Esophagus muscularis mucosa (tissue), 4 donors: Measurements from ENCODE around the gene SPAG16. TPM values are rescaled to one million over a fixed set of nuclear protein-coding genes. Genes with fewer than 3 reads are reported as not detected.

ENCODE experiments used
- DNase-seq: peaks from one replicate; pipeline ENCODE4 v3.0.0-alpha.2; 2017; ENCODE audit errors: extremely low spot score
- H3K27ac ChIP-seq, 4 donors: fragments of 200-600 bp; sonication (generic); replicated peaks in 1 of 4; 1 replicate in 3 of 4; 2 replicates in 1 of 4; pipeline ENCODE4 v1.5.1; 2016 to 2019; ENCODE audit warnings: mild to moderate bottlenecking in 1 of 4
- H3K27me3 ChIP-seq, 4 donors: fragments of 200-600 bp; sonication (generic); one replicate each; pipeline versions ENCODE4 v1.5.1 to v1.6.0; 2016 to 2019
- H3K36me3 ChIP-seq, 4 donors: fragments of 200-600 bp; sonication (generic); one replicate each; pipeline ENCODE4 v1.5.1; 2016 to 2019
- H3K4me1 ChIP-seq, 4 donors: fragments of 200-600 bp; sonication (generic); one replicate each; pipeline ENCODE4 v1.5.1; 2016 to 2019
- H3K4me3 ChIP-seq, 4 donors: fragments of 200-600 bp; sonication (generic); 1 replicate in 2 of 4; 2 replicates in 2 of 4; pipeline ENCODE4 v1.5.1; 2016 to 2019; ENCODE audit warnings: mild to moderate bottlenecking in 4 of 4, moderate library complexity in 1 of 4
- H3K9me3 ChIP-seq, 4 donors: fragments of 200-600 bp; sonication (generic); 1 replicate in 3 of 4; 2 replicates in 1 of 4; pipeline ENCODE4 v1.5.1; 2016 to 2019
- EP300 ChIP-seq: sonication (generic); formaldehyde crosslinking; IDR thresholded peaks from one replicate; pipeline ENCODE4 v1.6.1; 2017; ENCODE audit warnings: antibody characterized with exemption
- POLR2A ChIP-seq: fragments of 450-650 bp; IDR thresholded peaks from one replicate; pipeline ENCODE4 v1.6.1; 2017; ENCODE audit warnings: antibody characterized with exemption, moderate library complexity, mild to moderate bottlenecking, low read depth
- POLR2AphosphoS5 ChIP-seq, 2 donors: sonication (generic); formaldehyde crosslinking; IDR thresholded peaks; one replicate each; pipeline ENCODE4 v1.6.1; 2017; ENCODE audit warnings: antibody characterized with exemption in 2 of 2
- WGBS: methylation state at CpG from one replicate; pipeline ENCODE4 v1.1.5; 2018; 5-methylcytosine and 5-hydroxymethylcytosine counted together
- intact Hi-C: fragments of 100-400 bp; cut with DNase I; formaldehyde crosslinking; loops from one replicate; pipeline ENCODE4 v1.15.1; 2023
- total RNA-seq, 4 donors: library from RNA; depleted of rRNA; stranded (reverse); fragments of >200 nt; gene quantifications; one replicate each; pipeline versions ENCODE4 v1.1.0 to v1.2.1, GENCODE V29; 2016
- TF ChIP-seq, protein P1 (sequence below), 3 experiments: fragments of 200-600 bp in 2 of 3; fragments of 450-650 bp in 1 of 3; sonication (generic) in 2 of 3; IDR thresholded peaks; one replicate each; pipeline ENCODE4 v1.5.1; 2017 to 2019; ENCODE audit warnings: antibody characterized with exemption in 3 of 3, mild to moderate bottlenecking in 2 of 3, moderate library complexity in 1 of 3

The SPAG16 gene
- total RNA-seq, 4 donors from 2014 or later: 26.8 to 36.1 (median 31.0) TPM

DNA sequence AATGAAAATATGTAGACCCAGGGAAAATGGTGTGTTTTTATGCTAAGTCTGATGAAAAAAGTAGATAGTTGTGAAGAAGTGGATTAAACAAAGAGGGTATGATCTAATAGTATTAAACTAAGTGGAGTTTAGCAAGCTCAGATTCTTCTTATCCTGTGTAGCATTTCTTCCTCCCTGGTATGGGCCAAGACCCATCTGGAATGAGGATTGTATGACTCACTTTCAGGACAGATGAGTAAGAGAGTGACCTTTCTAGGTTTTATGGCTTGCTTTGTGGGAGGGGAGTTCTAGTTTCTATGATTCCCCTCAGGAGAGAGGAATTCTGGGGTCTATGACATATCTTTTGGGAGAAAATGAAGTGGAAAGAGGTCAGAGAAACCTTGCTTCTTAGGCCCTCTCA is 550.1 kb downstream of the SPAG16 start:
- Histone ChIP-seq H3K27ac (no peak overlapping the region), H3K9me3 (peaks cover 0 to 4% (median 0%) of the 10 kb centered on the region in 4 donors), H3K36me3 (no peaks in the 10 kb centered on the region), H3K4me1 (no peaks in the 10 kb centered on the region), H3K27me3 (no peaks in the 10 kb centered on the region), H3K4me3 (no peak overlapping the region)
- intact Hi-C loops: no loop called here
- no peak for TF ChIP-seq EP300
- TF ChIP-seq, protein P1, sequence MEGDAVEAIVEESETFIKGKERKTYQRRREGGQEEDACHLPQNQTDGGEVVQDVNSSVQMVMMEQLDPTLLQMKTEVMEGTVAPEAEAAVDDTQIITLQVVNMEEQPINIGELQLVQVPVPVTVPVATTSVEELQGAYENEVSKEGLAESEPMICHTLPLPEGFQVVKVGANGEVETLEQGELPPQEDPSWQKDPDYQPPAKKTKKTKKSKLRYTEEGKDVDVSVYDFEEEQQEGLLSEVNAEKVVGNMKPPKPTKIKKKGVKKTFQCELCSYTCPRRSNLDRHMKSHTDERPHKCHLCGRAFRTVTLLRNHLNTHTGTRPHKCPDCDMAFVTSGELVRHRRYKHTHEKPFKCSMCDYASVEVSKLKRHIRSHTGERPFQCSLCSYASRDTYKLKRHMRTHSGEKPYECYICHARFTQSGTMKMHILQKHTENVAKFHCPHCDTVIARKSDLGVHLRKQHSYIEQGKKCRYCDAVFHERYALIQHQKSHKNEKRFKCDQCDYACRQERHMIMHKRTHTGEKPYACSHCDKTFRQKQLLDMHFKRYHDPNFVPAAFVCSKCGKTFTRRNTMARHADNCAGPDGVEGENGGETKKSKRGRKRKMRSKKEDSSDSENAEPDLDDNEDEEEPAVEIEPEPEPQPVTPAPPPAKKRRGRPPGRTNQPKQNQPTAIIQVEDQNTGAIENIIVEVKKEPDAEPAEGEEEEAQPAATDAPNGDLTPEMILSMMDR (IDR thresholded peaks at IDR 0.05): no peak
- no peak for TF ChIP-seq POLR2A
- no peak for TF ChIP-seq POLR2AphosphoS5 (IDR thresholded peaks at IDR 0.05)
- DNase-seq: no peak

DNA sequence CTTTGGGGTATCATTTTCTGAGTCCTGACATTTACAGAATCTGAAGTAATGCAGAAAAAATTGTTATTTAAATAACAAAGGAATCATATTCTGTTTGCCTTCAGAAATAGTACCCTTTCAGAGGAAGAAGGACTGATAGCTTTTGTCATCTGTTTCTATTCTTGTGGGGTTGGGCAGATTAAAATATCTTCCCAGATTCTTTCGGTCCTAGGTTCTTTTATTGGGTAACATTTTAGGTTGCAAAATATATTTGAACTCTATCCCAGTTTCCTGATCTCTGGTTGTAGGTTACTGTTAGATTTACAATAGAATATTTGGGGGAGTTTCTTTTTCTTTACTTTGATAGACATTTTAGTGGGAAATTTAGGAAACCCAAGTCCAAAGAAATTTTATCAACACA is 550.5 kb downstream of the SPAG16 start:
- WGBS: 77% methylated on average over 1 of the region's 1 CpG
- TF ChIP-seq POLR2A (no peak), EP300 (no peak), POLR2AphosphoS5 (IDR thresholded peaks at IDR 0.05) (no peak)
- TF ChIP-seq, protein P1 (IDR thresholded peaks at IDR 0.05): no peak
- intact Hi-C loops: no loop called here

DNA sequence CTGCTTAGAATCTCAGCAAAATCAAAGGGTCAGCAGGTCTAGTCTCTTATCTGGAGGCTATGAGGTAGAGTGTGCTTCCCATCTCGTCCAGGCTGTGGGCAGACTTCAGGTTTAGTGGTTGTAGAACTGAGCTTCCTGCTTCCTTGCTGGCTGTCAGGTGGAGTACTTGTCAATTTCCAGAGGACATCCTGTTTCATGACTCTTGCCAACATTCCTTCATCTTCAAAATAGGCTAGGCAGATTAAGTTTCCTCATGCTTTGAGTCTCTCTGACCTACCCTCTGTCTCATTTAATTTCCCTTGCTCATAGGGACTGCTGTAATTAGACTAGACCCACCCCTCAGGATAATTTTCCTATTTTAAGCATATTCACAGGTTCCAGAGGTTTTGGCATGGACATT is 562.6 kb downstream of the SPAG16 start:
- TF ChIP-seq, protein P1 (IDR thresholded peaks at IDR 0.05): no peak
- no peak for TF ChIP-seq POLR2A
- no peak for TF ChIP-seq POLR2AphosphoS5 (IDR thresholded peaks at IDR 0.05)
- no peak for TF ChIP-seq EP300
- no peak overlapping the region for H3K4me3 ChIP-seq
- no peaks in the 10 kb centered on the region for H3K36me3 ChIP-seq
- H3K27ac ChIP-seq: no peak overlapping the region
- intact Hi-C loops: no loop called here
- H3K4me1 ChIP-seq: no peaks in the 10 kb centered on the region
- no peaks in the 10 kb centered on the region for H3K27me3 ChIP-seq
- no peaks in the 10 kb centered on the region for H3K9me3 ChIP-seq
- no peak for DNase-seq
- 57% methylated on average over 1 of the region's 1 CpG for WGBS

More for the DNA sequence above, 550.5 kb downstream of the SPAG16 start:
- no peak for DNase-seq
- Histone ChIP-seq H3K4me1 (no peaks in the 10 kb centered on the region), H3K9me3 (no peaks in the 10 kb centered on the region), H3K27me3 (no peaks in the 10 kb centered on the region), H3K27ac (no peak overlapping the region), H3K36me3 (no peaks in the 10 kb centered on the region), H3K4me3 (no peak overlapping the region)

DNA sequence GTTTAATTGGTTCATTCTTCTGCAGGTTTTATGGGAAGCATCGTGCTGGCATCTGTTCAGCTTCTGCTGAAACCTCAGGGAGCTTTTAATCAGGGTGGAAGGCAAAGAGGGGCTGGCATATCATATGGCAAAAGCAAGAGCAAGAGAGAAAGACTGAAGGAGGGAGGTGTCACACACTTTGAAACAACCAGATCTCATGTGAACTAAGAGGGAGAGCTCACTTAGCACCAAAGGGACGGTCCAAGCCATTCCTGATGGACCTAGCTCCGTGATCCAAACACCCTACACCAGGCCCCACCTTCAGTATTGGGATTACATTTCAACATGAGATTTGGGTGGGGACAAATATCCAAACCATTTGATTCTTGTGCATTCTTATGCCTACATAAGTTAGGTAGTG is 563.1 kb downstream of the SPAG16 start:
- 85% methylated on average over 3 of the region's 3 CpGs for WGBS
- Histone ChIP-seq H3K36me3 (no peaks in the 10 kb centered on the region), H3K4me1 (no peaks in the 10 kb centered on the region), H3K9me3 (no peaks in the 10 kb centered on the region), H3K4me3 (no peak overlapping the region), H3K27me3 (no peaks in the 10 kb centered on the region), H3K27ac (no peak overlapping the region)
- intact Hi-C loops: no loop called here
- no peak for DNase-seq
- TF ChIP-seq, protein P1 (IDR thresholded peaks at IDR 0.05): no peak
- TF ChIP-seq POLR2AphosphoS5 (IDR thresholded peaks at IDR 0.05): no peak
- no peak for TF ChIP-seq POLR2A
- TF ChIP-seq EP300: no peak

DNA sequence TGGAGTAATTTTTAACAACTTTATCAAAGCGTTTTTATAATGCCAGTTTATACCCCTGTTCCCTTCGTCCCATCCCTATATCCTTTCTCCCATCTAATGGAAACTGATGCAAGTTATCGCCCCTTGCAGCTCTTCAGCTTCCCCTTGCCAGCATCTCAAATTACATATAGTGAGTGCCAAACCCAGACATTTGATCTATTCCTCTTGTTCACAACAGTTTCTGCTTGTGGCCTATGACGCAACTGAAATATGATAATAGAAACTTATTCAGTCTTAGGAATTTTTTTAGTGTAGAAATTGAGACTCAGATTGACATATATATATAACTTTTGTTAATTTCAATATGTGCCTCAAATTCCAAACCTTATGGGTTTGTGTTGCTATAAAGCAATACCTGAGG is 564.4 kb downstream of the SPAG16 start:
- intact Hi-C loops: no loop called here
- WGBS: 67% methylated on average over 4 of the region's 4 CpGs
- Histone ChIP-seq H3K36me3 (no peaks in the 10 kb centered on the region), H3K9me3 (no peaks in the 10 kb centered on the region), H3K27ac (no peak overlapping the region), H3K4me1 (no peaks in the 10 kb centered on the region), H3K4me3 (no peak overlapping the region), H3K27me3 (no peaks in the 10 kb centered on the region)
- DNase-seq: no peak
- TF ChIP-seq, protein P1 (IDR thresholded peaks at IDR 0.05): no peak
- no peak for TF ChIP-seq POLR2AphosphoS5 (IDR thresholded peaks at IDR 0.05)
